Mucosa of descending colon (tissue), 3 donors: ENCODE results near the gene PTN. TPM values are rescaled to one million over a fixed set of nuclear protein-coding genes. Genes with fewer than 3 reads are reported as not detected.
"Not testable (repeated sequence)": the region's sequence is repeated elsewhere in the genome, so short reads cannot be mapped to it uniquely, and the experiment has no call there.

ENCODE experiments used
- ATAC-seq: fragments of 200-7000 bp; cut with Tn5 transposase; one replicate; pipeline ENCODE4 v1.9.1; 2020; ENCODE audit warnings: mild to moderate bottlenecking, moderate library complexity
- DNase-seq, 3 donors: peaks; one replicate each; pipeline ENCODE4 v3.0.0-alpha.2; 2020
- H3K36me3 ChIP-seq: fragments of 200-600 bp; one replicate; pipeline ENCODE4 v1.8.0; 2021; ENCODE audit warnings: low read depth, mild to moderate bottlenecking
- H3K4me1 ChIP-seq: fragments of 200-600 bp; one replicate; pipeline ENCODE4 v1.8.0; 2021; ENCODE audit warnings: low read depth, mild to moderate bottlenecking
- H3K4me3 ChIP-seq: fragments of 200-600 bp; one replicate; pipeline ENCODE4 v1.8.0; 2021; ENCODE audit warnings: mild to moderate bottlenecking
- H3K9me3 ChIP-seq: fragments of 200-600 bp; one replicate; pipeline ENCODE4 v1.8.0; 2021; ENCODE audit warnings: mild to moderate bottlenecking
- intact Hi-C, 2 donors: fragments of 100-400 bp; cut with DNase I in 1 of 2; cut with micrococcal nuclease in 1 of 2; formaldehyde crosslinking; loops; one replicate each; pipeline versions ENCODE4 v1.11.0 to v1.11.1; 2022; cut with DNase I, micrococcal nuclease
- total RNA-seq, 3 donors: library from RNA; stranded (reverse); fragmentation: NEBNext Ultra II Directional in 2 of 3; extraction: Animal tissue kit (Norgen Biotek cat#: 25700) in 2 of 3; gene quantifications; one replicate each; pipeline versions ENCODE4 v1.2.1 to v1.2.4, GENCODE V29; 2021 to 2023
- TF ChIP-seq, protein P1 (sequence below): fragments of 200-600 bp; IDR thresholded peaks from one replicate; pipeline ENCODE4 v1.8.0; 2022; ENCODE audit warnings: antibody characterized with exemption, mild to moderate bottlenecking
- donor health status: DM: no; HTN: no; CAD: no; lungs with moderate emphysema.
- donor health status: DM: no; HTN: no; CAD: no.
- donor health status: DM: no; HTN: yes; CAD: no.

The PTN gene
- total RNA-seq, 3 donors from 2014 or later = 1.7 to 10.9 (median 3.3) TPM

DNA sequence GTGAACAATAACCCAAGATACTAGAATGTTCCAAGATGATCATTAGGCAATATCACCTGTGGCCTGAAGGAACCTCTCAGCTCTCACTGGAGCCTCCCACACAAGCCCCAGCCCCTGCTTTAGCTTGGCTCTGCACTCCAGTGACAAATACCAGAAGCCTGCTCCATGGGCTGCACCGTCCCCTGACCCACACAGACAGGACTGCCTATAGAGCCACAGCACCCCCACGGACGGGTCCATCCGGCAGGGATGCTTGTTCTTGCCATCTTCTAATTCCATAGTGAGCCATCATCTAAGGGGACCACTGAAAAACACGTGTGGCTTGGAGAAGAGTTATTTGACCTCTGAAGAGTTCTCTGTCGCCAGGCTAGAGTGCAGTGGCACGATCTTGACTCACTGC is 100.9 kb downstream of the PTN start:
- ATAC-seq = no peak
- H3K9me3 ChIP-seq = no peaks in the 10 kb centered on the region
- no peaks in the 10 kb centered on the region for H3K4me1 ChIP-seq
- TF ChIP-seq, protein P1, sequence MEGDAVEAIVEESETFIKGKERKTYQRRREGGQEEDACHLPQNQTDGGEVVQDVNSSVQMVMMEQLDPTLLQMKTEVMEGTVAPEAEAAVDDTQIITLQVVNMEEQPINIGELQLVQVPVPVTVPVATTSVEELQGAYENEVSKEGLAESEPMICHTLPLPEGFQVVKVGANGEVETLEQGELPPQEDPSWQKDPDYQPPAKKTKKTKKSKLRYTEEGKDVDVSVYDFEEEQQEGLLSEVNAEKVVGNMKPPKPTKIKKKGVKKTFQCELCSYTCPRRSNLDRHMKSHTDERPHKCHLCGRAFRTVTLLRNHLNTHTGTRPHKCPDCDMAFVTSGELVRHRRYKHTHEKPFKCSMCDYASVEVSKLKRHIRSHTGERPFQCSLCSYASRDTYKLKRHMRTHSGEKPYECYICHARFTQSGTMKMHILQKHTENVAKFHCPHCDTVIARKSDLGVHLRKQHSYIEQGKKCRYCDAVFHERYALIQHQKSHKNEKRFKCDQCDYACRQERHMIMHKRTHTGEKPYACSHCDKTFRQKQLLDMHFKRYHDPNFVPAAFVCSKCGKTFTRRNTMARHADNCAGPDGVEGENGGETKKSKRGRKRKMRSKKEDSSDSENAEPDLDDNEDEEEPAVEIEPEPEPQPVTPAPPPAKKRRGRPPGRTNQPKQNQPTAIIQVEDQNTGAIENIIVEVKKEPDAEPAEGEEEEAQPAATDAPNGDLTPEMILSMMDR = no peak
- no peaks in the 10 kb centered on the region for H3K36me3 ChIP-seq
- intact Hi-C loops = no loop called here
- H3K4me3 ChIP-seq = no peak overlapping the region
- DNase-seq = no peak

DNA sequence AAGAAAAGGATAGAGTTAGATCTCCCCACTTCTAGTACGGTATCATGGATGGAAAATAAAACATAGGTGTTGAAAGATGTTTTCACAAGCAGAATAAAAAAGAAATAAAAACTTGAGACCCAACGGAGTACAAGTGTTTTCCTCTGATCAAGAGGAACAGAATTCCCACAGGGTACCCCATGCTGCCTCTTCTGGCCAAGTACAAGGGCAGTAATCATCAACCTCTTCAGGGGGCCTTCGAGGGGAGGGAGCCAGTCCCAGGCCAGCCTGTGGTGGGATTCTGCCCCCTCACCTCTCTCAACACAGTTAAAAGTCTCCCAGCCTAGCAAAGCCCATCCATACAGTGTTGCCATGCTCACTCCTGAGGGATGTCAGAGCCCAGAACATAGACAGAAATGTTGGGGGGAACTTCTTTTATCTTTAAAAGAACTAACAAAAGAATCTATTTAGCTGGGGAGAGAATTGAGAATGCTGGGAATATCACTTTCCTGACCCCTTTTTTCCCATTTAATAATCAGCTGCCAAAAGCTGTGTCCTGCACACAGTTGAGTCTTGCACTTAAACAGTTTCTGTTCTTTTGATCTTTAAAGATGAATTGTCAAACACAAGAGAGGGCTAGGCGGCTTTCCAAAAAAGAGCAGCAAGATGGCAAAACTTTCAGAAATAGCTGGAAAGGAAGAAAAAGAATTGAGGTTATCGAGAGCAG is 101.7 kb downstream of the PTN start:
- Histone ChIP-seq H3K36me3 (no peaks in the 10 kb centered on the region), H3K4me1 (no peaks in the 10 kb centered on the region), H3K4me3 (no peak overlapping the region), H3K9me3 (no peaks in the 10 kb centered on the region)
- DNase-seq (no peak), ATAC-seq (no peak)
- intact Hi-C loops = no loop called here
- TF ChIP-seq, protein P1 = no peak

DNA sequence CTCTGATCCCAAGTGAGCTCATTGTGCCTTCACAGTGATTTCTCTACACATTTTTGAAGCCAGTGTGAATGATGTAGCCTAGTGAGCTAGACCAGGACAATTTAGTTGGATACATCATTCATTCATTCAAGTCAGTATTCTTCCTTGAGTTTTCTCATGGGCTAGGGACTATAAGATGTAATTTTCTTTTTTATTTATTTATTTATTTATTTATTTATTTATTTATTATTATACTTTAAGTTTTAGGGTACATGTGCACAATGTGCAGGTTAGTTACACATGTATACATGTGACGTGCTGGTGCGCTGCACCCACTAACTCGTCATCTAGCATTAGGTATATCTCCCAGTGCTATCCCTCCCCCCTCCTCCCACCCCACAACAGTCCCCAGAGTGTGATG is 104.3 kb downstream of the PTN start:
- DNase-seq, intact Hi-C loops, ATAC-seq: not testable (repeated sequence)

DNA sequence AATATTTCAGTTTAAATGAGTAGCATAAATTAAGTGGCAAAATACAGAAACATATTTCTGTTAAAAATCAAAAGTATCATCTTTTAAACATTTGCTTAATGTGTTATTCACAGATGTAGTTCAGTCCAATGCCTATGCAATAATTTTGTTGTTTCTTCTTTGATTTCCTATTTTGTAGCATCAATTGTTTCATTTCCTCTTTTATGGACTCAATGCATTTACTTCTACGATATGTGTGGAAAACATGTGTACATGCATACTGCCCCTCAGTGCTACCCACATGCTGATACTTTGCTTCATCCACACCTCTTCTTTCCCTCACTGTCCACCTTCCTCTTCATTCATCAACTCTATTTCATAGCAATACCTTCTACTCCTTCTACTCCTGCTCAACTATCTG is 108.1 kb downstream of the PTN start:
- no peaks in the 10 kb centered on the region for H3K36me3 ChIP-seq
- intact Hi-C loops = no loop called here
- H3K4me1 ChIP-seq = no peaks in the 10 kb centered on the region
- TF ChIP-seq, protein P1 = no peak
- ATAC-seq (no peak), DNase-seq (no peak)
- H3K9me3 ChIP-seq = no peaks in the 10 kb centered on the region
- no peak overlapping the region for H3K4me3 ChIP-seq

More for the DNA sequence above, 104.3 kb downstream of the PTN start:
- H3K36me3 ChIP-seq, H3K4me3 ChIP-seq, H3K9me3 ChIP-seq, H3K4me1 ChIP-seq: not testable (repeated sequence)

DNA sequence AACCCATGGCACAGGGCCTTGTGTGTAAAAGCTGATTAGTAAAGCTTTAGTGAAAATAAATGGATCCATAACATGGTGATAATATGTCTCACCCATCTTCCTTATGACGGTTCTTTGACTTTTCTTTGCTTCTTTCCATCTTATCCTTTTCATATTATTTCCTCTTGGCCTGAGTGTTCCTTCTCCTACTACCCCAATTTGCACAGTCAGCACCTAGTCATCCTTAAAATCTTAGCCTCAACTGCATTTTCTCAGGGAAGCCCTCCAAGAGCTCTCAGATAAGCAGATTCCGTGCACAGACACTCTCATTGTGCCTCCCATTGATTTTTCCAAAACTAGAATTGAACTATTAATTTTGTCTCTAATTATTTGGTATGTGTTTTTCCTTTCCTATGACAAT is 112.4 kb downstream of the PTN start:
- TF ChIP-seq, protein P1 = no peak
- H3K4me3 ChIP-seq = no peak overlapping the region

DNA sequence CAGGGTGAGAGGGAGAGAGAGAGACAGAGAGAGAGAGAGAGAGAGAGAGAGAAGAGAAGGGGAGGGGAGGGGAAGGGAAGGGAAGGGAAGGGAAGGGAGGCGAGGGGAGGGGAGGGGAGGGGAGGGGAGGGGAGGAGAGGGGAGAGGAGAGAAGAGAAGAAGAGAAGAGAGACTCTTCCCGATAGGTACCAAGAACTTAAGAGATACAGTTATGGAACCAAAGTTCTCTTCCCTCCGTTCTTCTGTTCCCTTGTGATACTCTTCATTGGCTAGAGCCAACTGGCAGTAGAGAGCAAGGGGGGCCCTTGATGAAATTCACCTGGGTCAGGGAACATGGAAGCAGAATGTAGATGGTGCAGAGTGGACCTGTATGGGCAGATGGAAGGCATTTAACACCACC is 122.1 kb downstream of the PTN start:
- DNase-seq (no peak), ATAC-seq (no peak)
- intact Hi-C loops = no loop called here
- H3K9me3 ChIP-seq = no peaks in the 10 kb centered on the region
- no peaks in the 10 kb centered on the region for H3K36me3 ChIP-seq
- no peak overlapping the region for H3K4me3 ChIP-seq
- TF ChIP-seq, protein P1 = no peak
- H3K4me1 ChIP-seq = no peaks in the 10 kb centered on the region

More for the DNA sequence above, 112.4 kb downstream of the PTN start:
- no peaks in the 10 kb centered on the region for H3K4me1 ChIP-seq
- H3K9me3 ChIP-seq = no peaks in the 10 kb centered on the region
- DNase-seq (no peak), ATAC-seq (no peak)
- no peaks in the 10 kb centered on the region for H3K36me3 ChIP-seq
- intact Hi-C loops = no loop called here
